ENCODE measurements around the gene FBRS.
"Not testable (repeated sequence)": the region's sequence is repeated elsewhere in the genome, so short reads cannot be mapped to it uniquely, and the experiment has no call there.

Gene FBRS

DNA sequence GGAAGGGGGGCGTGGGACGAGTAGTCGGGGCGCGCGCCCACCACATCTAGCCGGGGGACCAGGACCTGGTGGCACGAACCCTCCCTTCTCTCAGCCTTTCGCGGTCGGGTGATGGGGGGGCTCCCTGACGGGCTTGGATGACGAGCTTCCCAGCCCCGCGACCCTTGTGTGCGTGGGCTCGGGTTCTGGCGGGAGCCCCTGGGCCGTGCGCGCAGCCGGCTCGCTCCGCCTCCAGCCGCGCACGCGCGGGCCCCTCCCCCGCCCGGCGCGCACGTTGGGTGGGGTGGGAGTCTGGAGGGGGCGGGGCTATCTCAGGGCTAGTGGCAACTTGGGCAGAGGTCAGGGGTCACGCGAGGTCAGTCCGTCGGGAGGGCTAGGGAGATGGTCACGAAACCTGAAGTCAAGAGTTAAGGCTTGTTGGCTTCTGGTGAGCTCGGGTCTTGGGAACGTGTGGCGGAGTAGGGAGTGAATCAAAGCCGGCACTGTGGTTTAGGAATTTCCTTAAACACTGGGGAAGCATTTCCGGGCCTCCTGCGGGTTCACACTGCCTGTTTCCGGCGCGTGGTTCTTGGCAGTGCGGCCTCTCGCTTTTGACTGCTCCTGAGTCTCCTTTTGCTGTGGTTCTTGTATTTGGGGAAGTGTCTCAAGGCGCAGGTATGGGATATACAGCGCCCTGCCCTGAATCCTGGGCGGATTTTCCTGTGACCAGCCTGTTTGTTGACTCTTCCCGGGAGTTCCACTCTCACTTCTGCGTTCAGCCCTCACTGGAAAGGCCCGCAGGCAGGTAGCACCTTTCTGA lies 40.8 kb downstream of the FBRS start, which contains the start of gene SRCAP:
SRCAP (plus strand) TSS at position 356 of the 799 bp plus-strand sequence. CDS start 1,654 bp downstream, outside the sequence.
- peak; percentile 85 for DNase-seq (ENCODE audit: low spot score)

DNA sequence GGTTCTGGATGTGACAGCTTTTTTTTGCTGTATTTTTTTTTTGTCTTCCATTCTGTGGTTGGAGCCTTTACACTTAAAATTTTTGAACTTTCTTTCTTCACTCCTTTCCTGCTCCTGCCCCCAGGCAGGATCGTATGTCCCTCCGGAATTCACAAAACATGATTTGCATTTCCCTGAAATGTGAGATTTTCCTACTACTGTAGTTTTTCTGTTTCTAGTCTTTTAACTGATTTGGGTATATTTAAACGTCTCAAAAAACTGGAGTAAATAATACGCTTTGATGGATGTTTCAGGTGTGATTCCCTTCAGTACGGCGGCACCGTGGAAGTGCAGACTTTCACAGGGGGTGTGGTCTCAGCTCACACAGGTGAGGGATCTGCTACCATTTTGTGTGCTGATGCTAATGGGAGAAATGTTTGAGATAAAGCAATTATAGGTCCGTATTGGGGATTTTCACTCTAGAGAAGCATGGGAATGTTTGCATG lies 41.4 kb downstream of the FBRS start:
- no peak for DNase-seq (ENCODE audit: low spot score)

DNA sequence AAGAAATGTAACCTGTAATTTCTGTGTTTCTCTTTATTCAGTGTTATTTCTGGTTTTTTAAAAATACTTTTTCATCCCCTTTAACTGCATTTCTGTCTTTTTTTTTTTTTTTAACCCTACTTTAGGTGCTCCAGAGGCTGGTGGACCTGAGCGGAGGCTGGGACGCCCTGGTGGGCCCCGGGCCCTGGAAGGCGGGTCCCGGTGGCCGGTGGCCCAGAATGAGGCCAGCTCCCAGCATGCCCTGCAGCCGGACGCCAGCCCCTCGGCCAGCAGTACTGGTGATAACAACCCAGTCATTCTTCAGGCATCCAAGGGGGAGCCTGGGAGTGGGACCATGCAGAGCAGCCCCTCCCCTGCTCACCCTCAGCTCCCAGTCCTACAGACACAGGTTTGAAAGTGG lies 42.3 kb downstream of the FBRS start:
- DNase-seq (ENCODE audit: low spot score): no peak

- no peak for DNase-seq (ENCODE audit: low spot score)
Measured at GRCh38 chr16:30700971-30701370, 42.7 kb downstream of the FBRS start.

DNA sequence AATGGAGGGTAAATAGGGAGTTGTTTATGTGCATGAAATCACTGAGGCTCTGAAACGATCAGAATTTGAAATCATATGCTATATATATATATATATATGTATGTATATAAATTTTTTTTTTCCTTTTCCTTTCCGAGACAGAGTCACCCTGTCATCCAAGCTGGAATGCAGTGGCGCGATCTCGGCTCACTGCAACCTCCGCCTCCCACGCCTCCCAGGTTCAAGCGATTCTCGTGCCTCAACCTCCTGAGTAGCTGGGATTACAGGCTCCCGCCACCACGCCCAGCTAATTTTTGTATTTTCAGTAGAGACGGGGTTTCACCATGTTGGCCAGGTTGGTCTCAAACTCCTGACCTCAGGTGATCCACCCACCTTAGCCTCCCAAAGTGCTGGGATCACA lies 44.8 kb downstream of the FBRS start:
- DNase-seq (ENCODE audit: low spot score): not testable (repeated sequence)

DNA sequence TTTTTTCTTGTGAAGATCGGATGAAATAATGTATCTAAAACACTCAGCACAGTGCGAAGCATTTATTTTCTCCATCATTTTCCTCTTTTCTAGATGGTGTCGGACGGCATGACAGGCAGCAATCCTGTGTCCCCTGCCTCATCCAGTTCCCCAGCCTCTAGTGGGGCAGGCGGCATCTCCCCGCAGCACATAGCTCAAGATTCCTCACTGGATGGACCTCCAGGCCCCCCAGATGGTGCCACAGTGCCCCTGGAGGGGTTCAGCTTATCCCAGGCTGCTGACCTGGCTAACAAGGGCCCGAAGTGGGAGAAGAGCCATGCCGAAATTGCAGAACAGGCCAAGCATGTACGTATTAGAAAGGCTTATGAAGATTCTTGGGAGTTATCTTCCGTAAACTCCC lies 45.7 kb downstream of the FBRS start:
- no peak for DNase-seq (ENCODE audit: low spot score)

DNA sequence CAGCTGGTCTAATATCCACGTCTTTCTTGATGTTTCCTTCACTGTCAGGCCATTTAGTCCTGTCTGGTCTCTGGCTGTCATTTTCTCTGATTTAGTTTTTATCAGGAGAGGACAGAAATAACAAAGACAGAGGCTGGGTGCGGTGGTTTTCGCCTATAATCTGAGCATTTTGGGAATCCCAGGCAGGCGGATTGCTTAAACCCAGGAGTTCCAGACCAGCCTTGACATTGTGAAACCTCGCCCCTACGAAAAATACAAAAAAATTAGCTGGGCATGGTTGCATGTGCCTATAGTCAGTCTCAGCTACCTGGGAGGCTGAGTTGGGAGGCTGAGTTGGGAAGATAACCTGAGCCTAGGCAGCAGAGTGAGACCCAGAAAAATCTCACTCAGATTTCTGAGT lies 47.8 kb downstream of the FBRS start:
- no peak for DNase-seq (ENCODE audit: low spot score)

GRCh38 chr16:30710971-30711370 lies 52.7 kb downstream of the FBRS start:
- no peak for DNase-seq (ENCODE audit: low spot score)

DNA sequence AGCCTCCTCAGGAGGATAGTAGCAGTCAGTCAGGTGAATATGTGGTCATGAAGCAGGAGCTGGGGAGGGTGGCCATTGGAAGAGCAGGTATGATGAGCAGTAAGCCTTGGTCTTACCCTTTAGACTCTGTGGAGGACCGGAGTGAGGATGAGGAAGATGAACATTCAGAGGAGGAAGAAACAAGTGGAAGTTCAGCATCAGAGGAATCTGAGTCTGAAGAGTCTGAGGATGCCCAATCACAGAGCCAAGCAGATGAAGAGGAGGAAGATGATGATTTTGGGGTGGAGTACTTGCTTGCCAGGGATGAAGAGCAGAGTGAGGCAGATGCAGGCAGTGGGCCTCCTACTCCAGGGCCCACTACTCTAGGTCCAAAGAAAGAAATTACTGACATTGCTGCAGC lies 53.5 kb downstream of the FBRS start:
- DNase-seq (ENCODE audit: low spot score): no peak

GRCh38 chr16:30715750-30716445 lies 57.7 kb downstream of the FBRS start:
- DNase-seq (ENCODE audit: low spot score): no peak

- DNase-seq (ENCODE audit: low spot score): no peak
Measured at GRCh38 chr16:30720086-30720485, 61.9 kb downstream of the FBRS start.

Data from NAMALWA (cell line).